ENCODE results near the gene ZNF865.

Gene ZNF865

GRCh38 chr19:55598719-55599467 is 6.6 kb upstream of the ZNF865 start:
- Histone ChIP-seq H3K36me3 (ENCODE audit: low read length) (no peaks in the 10 kb centered on the region), H3K9ac (ENCODE audit: low read length) (peak overlapping the region; percentile 83), H3K4me2 (ENCODE audit: low read depth, low read length, poor library complexity, severe bottlenecking) (peak overlapping the region; percentile 64), H3K4me3 (ENCODE audit: insufficient read depth, low read length, poor library complexity, severe bottlenecking) (peak overlapping the region; percentile 62), H3K9me2 (replicated peaks; ENCODE audit: insufficient read depth, low read length) (no peaks in the 10 kb centered on the region), H3K27me3 (ENCODE audit: low read length) (no peaks in the 10 kb centered on the region), H2AFZ (ENCODE audit: low read depth, low read length, severe bottlenecking) (peak overlapping the region; percentile 67), H3K79me2 (ENCODE audit: insufficient read depth, low read length) (no peaks in the 10 kb centered on the region), H3K9me3 (ENCODE audit: insufficient read depth, low read length) (no peaks in the 10 kb centered on the region), H4K20me1 (ENCODE audit: low read depth, low read length) (no peaks in the 10 kb centered on the region), H3F3A (ENCODE audit: insufficient read depth) (peaks cover 27% of the 10 kb centered on the region), H3K27ac (ENCODE audit: low read depth, low read length) (peak overlapping the region; percentile 95)
- TF ChIP-seq EZH2phosphoT487 (conservative IDR thresholded peaks at IDR 0.05; ENCODE audit: low read length) (no peak), CTCF (IDR thresholded peaks at IDR 0.05; ENCODE audit: insufficient read depth, low read length, poor library complexity, severe bottlenecking) (no peak)

- no peak for TF ChIP-seq CTCF (IDR thresholded peaks at IDR 0.05; ENCODE audit: insufficient read depth, low read length, poor library complexity, severe bottlenecking)
- no peak for TF ChIP-seq EZH2phosphoT487 (conservative IDR thresholded peaks at IDR 0.05; ENCODE audit: low read length)
- peak within 1 kb of the TSS; percentile 83 for H3K9ac ChIP-seq (ENCODE audit: low read length)
Observed at GRCh38 chr19:55599468-55599841, 6.0 kb upstream of the ZNF865 start, which contains the start of gene FIZ1. FIZ1 (minus strand) TSS chr19:55599517; CDS start chr19:55597865, 1,652 bp downstream.

GRCh38 chr19:55599842-55600661 is 5.4 kb upstream of the ZNF865 start, which contains the start of gene ZNF524:
ZNF524 (plus strand) TSS chr19:55600288; CDS start chr19:55602113, 1,825 bp downstream.
- Histone ChIP-seq H3F3A (ENCODE audit: insufficient read depth) (peaks cover 33% of the 10 kb centered on the region), H3K36me3 (ENCODE audit: low read length) (no peaks in the 10 kb centered on the region), H3K79me2 (ENCODE audit: insufficient read depth, low read length) (no peaks in the 10 kb centered on the region), H3K9me2 (replicated peaks; ENCODE audit: insufficient read depth, low read length) (no peaks in the 10 kb centered on the region), H4K20me1 (ENCODE audit: low read depth, low read length) (no peaks in the 10 kb centered on the region), H3K9ac (ENCODE audit: low read length) (peak within 1 kb of the TSS; percentile 83), H3K9me3 (ENCODE audit: insufficient read depth, low read length) (no peaks in the 10 kb centered on the region), H3K4me3 (ENCODE audit: insufficient read depth, low read length, poor library complexity, severe bottlenecking) (peak within 1 kb of the TSS; percentile 76), H3K27me3 (ENCODE audit: low read length) (no peaks in the 10 kb centered on the region), H3K27ac (ENCODE audit: low read depth, low read length) (peak within 1 kb of the TSS; percentile 95), H2AFZ (ENCODE audit: low read depth, low read length, severe bottlenecking) (peak within 1 kb of the TSS; percentile 67), H3K4me2 (ENCODE audit: low read depth, low read length, poor library complexity, severe bottlenecking) (peak within 1 kb of the TSS; percentile 64)
- TF ChIP-seq CTCF (IDR thresholded peaks at IDR 0.05; ENCODE audit: insufficient read depth, low read length, poor library complexity, severe bottlenecking) (no peak), EZH2phosphoT487 (conservative IDR thresholded peaks at IDR 0.05; ENCODE audit: low read length) (no peak)

More at GRCh38 chr19:55599468-55599841, 6.0 kb upstream of the ZNF865 start, which contains the start of gene FIZ1:
- H4K20me1 ChIP-seq (ENCODE audit: low read depth, low read length), result no peaks in the 10 kb centered on the region
- peaks cover 28% of the 10 kb centered on the region for H3F3A ChIP-seq (ENCODE audit: insufficient read depth)
- peak within 1 kb of the TSS; percentile 76 for H3K4me3 ChIP-seq (ENCODE audit: insufficient read depth, low read length, poor library complexity, severe bottlenecking)
- H2AFZ ChIP-seq (ENCODE audit: low read depth, low read length, severe bottlenecking), result peak within 1 kb of the TSS; percentile 67
- H3K27ac ChIP-seq (ENCODE audit: low read depth, low read length), result peak within 1 kb of the TSS; percentile 95
- H3K36me3 ChIP-seq (ENCODE audit: low read length), result no peaks in the 10 kb centered on the region
- H3K79me2 ChIP-seq (ENCODE audit: insufficient read depth, low read length), result no peaks in the 10 kb centered on the region
- no peaks in the 10 kb centered on the region for H3K9me2 ChIP-seq (replicated peaks; ENCODE audit: insufficient read depth, low read length)
- H3K9me3 ChIP-seq (ENCODE audit: insufficient read depth, low read length), result no peaks in the 10 kb centered on the region
- no peaks in the 10 kb centered on the region for H3K27me3 ChIP-seq (ENCODE audit: low read length)
- H3K4me2 ChIP-seq (ENCODE audit: low read depth, low read length, poor library complexity, severe bottlenecking), result peak within 1 kb of the TSS; percentile 64

All from SU-DHL-6 (cell line).